ENCODE results near the gene ECSIT. TPM values are rescaled to one million over a fixed set of nuclear protein-coding genes. Genes with fewer than 3 reads are reported as not detected.
"Not testable (repeated sequence)": the region's sequence is repeated elsewhere in the genome, so short reads cannot be mapped to it uniquely, and the experiment has no call there.

The ECSIT gene
- total RNA-seq, 1 experiment from 2014 or later = 52.8 TPM

DNA sequence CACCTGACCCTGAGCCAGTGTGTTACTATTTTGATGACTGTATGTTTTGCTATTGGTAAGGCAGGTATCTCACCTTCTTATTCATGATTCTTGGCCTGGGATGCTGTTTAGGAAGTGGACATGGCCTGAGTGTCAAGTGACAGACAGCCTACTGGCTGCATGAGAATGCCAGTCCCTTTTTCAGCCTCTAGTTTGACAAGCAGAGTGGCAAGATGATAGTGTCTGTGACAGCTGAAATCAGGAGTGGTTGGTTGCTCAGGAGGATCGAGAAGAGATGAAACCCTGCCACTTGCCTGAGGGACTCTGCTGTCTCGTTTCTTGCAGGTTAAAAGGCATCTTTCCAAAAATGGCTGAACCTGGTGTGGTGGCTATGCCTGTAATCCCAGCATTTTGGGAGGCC lies 37.2 kb upstream of the ECSIT start:
- Histone ChIP-seq H3K4me3 (replicated peaks in 1 of 2; ENCODE audit: low read depth in 1 of 2, low read length in 2 of 2) (no peak overlapping the region), H3K4me1 (ENCODE audit: control insufficient read depth in 1 of 2, insufficient read depth in 2 of 2, low read length in 2 of 2) (no peaks in the 10 kb centered on the region), H3K79me2 (ENCODE audit: insufficient read depth, low read length) (no peaks in the 10 kb centered on the region), H2AFZ (ENCODE audit: low read depth, low read length, poor library complexity, severe bottlenecking) (no peak overlapping the region), H3K4me2 (ENCODE audit: low read length) (no peak overlapping the region), H3K27ac (ENCODE audit: low read depth, low read length) (no peak overlapping the region), H3K27me3 (ENCODE audit: insufficient read depth, low read length) (no peaks in the 10 kb centered on the region), H3K9me2 (ENCODE audit: insufficient read depth) (no peaks in the 10 kb centered on the region), H3K9ac (ENCODE audit: low read length) (no peak overlapping the region), H4K20me1 (ENCODE audit: insufficient read depth) (no peaks in the 10 kb centered on the region), H3K36me3 (ENCODE audit: control insufficient read depth in 1 of 2, insufficient read depth in 2 of 2, low read length in 2 of 2) (no peaks in the 10 kb centered on the region), H3K9me3 (ENCODE audit: control insufficient read depth in 1 of 2, insufficient read depth in 1 of 2, low read depth in 1 of 2, low read length in 2 of 2) (no peaks in the 10 kb centered on the region)
- intact Hi-C loops (cut with micrococcal nuclease) = no loop called here
- BruUV-seq (replicated peaks) = no TSS peak
- no peak for DNase-seq (ENCODE audit: low read depth, low spot score)
- RAD21 ChIA-PET (ENCODE audit: low non-redundant PET in 1 of 2, low total read pairs in 2 of 2, uncharacterized antibody in 2 of 2, unreplicated experiment in 2 of 2) = interaction anchor here in 1 of 2 experiments (0.7 kb wide), 1 partner anchor 7 kb away, joined by 3 read pairs; no protein-coding TSS in a partner anchor
- no peak for TF ChIP-seq TCF7L2 (IDR thresholded peaks at IDR 0.05; ENCODE audit: borderline replicate concordance, extremely low read depth, insufficient read depth, insufficient read length)
- TF ChIP-seq SRF (IDR thresholded peaks at IDR 0.05; ENCODE audit: low read depth) = no peak
- CTCF ChIA-PET = no interaction called here
- POLR2A ChIA-PET = no interaction called here
- ATAC-seq = no peak

DNA sequence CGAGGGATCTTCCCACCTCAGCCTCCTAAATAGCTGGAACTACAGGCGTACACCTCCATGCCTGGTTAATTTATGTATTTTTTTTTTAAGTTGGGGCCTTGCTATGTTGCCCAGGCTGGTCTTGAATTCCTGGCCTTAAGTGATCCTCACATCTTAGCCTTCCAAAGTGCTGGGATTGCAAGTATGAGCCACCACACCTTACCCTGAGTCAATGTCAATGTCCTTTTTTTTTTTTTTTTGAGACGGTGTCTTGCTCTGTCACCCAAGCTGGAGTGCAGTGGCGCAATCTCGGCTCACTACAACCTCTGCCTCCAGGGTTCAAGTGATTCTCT lies 36.7 kb upstream of the ECSIT start:
- H3K9me2 ChIP-seq (ENCODE audit: insufficient read depth); H3K4me2 ChIP-seq (ENCODE audit: low read length); H3K79me2 ChIP-seq (ENCODE audit: insufficient read depth, low read length); H3K36me3 ChIP-seq (ENCODE audit: control insufficient read depth in 1 of 2, insufficient read depth in 2 of 2, low read length in 2 of 2); POLR2A ChIA-PET; ATAC-seq; H3K4me1 ChIP-seq (ENCODE audit: control insufficient read depth in 1 of 2, insufficient read depth in 2 of 2, low read length in 2 of 2); H3K9ac ChIP-seq (ENCODE audit: low read length); CTCF ChIA-PET; H2AFZ ChIP-seq (ENCODE audit: low read depth, low read length, poor library complexity, severe bottlenecking); H3K27ac ChIP-seq (ENCODE audit: low read depth, low read length); H4K20me1 ChIP-seq (ENCODE audit: insufficient read depth); H3K27me3 ChIP-seq (ENCODE audit: insufficient read depth, low read length); DNase-seq (ENCODE audit: low read depth, low spot score); BruUV-seq (replicated peaks); intact Hi-C loops (cut with micrococcal nuclease); H3K9me3 ChIP-seq (ENCODE audit: control insufficient read depth in 1 of 2, insufficient read depth in 1 of 2, low read depth in 1 of 2, low read length in 2 of 2); H3K4me3 ChIP-seq (replicated peaks in 1 of 2; ENCODE audit: low read depth in 1 of 2, low read length in 2 of 2): not testable (repeated sequence)
- RAD21 ChIA-PET (ENCODE audit: low non-redundant PET in 1 of 2, low total read pairs in 2 of 2, uncharacterized antibody in 2 of 2, unreplicated experiment in 2 of 2) = interaction anchor here in 1 of 2 experiments (0.7 kb wide), 1 partner anchor 8 kb away, joined by 3 read pairs; no protein-coding TSS in a partner anchor

DNA sequence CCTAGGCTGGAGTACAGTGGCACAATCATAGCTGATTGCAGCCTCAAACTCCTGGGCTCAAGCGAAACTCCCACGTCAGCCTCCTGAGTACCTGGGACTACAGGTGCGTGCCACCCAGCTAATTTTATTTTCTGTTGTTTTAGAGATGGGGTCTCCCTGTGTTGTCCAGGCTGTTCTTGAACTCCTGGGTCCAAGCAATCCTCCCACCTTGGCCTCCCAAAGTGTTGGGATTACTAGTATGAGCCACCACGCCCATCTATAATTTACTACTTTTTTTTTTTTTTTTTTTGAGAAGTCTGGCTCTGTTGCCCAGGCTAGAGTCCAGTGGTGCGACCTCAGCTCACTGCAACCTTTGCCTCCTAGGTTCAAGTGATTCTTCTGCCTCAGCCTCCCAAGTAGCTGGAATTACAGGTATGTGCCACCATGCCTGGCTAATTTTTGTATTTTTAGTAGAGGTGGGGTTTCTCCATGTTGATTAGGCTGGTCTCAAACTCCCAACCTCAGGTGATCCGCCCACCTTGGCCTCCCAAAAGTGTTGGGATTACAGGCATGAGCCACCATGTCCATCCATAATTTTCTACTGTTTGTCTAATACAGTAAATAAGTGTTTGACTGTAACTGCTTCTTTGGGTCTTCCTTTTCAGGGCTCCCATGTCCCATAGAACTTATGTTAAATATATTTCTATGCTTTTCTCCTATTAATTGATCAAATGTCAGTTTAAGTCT lies 35.3 kb upstream of the ECSIT start:
- POLR2A ChIA-PET; H3K9ac ChIP-seq (ENCODE audit: low read length): not testable (repeated sequence)
- intact Hi-C loops (cut with micrococcal nuclease) = loop anchor here (5.0 kb wide), 1 partner anchor 233 kb away; the partner anchor contains the start of gene ZNF491

More for the DNA sequence above, 35.3 kb upstream of the ECSIT start:
- H3K36me3 ChIP-seq (ENCODE audit: control insufficient read depth in 1 of 2, insufficient read depth in 2 of 2, low read length in 2 of 2); H2AFZ ChIP-seq (ENCODE audit: low read depth, low read length, poor library complexity, severe bottlenecking); BruUV-seq (replicated peaks); H3K9me3 ChIP-seq (ENCODE audit: control insufficient read depth in 1 of 2, insufficient read depth in 1 of 2, low read depth in 1 of 2, low read length in 2 of 2); H3K27ac ChIP-seq (ENCODE audit: low read depth, low read length); CTCF ChIA-PET; H3K4me2 ChIP-seq (ENCODE audit: low read length); RAD21 ChIA-PET (ENCODE audit: low non-redundant PET in 1 of 2, low total read pairs in 2 of 2, uncharacterized antibody in 2 of 2, unreplicated experiment in 2 of 2); H3K79me2 ChIP-seq (ENCODE audit: insufficient read depth, low read length); ATAC-seq; H3K9me2 ChIP-seq (ENCODE audit: insufficient read depth); H3K4me3 ChIP-seq (replicated peaks in 1 of 2; ENCODE audit: low read depth in 1 of 2, low read length in 2 of 2); H3K27me3 ChIP-seq (ENCODE audit: insufficient read depth, low read length); H4K20me1 ChIP-seq (ENCODE audit: insufficient read depth); DNase-seq (ENCODE audit: low read depth, low spot score): not testable (repeated sequence)
- H3K4me1 ChIP-seq (ENCODE audit: control insufficient read depth in 1 of 2, insufficient read depth in 2 of 2, low read length in 2 of 2) = peaks cover 0 to 12% of the 10 kb centered on the region in 2 experiments; a peak in 2 of 4 replicates
